K562 (cell line): Measurements from ENCODE around the gene DGCR8. TPM values are rescaled to one million over a fixed set of nuclear protein-coding genes. Genes with fewer than 3 reads are reported as not detected.

Source experiments
- BDP1 ChIP-seq: IDR thresholded peaks from 3 replicates; pipeline ENCODE4 v1.6.1; 2011; ENCODE audit not compliant: insufficient read length, insufficient read depth
- ESRRB ChIP-seq: fragments of 250-450 bp; sonication (Bioruptor Pico); IDR thresholded peaks from 2 replicates; pipeline ENCODE4 v1.5.0; 2020; ENCODE audit warnings: mild to moderate bottlenecking, moderate library complexity, borderline replicate concordance
- EZH2 ChIP-seq: IDR thresholded peaks from 2 replicates; pipeline ENCODE4 v1.6.1; 2012; ENCODE audit warnings: low read depth, mild to moderate bottlenecking, inconsistent platforms, low read length, borderline replicate concordance
- KLF10 ChIP-seq: fragments of 250-450 bp; sonication (Bioruptor Pico); IDR thresholded peaks from 2 replicates; pipeline ENCODE4 v1.6.1; 2021; ENCODE audit warnings: matching md5 sums
- L3MBTL2 ChIP-seq: fragments of 450-650 bp; IDR thresholded peaks from 2 replicates; pipeline ENCODE4 v1.6.1; 2016; ENCODE audit warnings: mild to moderate bottlenecking, moderate library complexity
- MLLT1 ChIP-seq, 2 experiments: fragments of 450-650 bp; IDR thresholded peaks; 2 replicates each; pipeline ENCODE4 v1.6.1; 2016
- MYC ChIP-seq, 2 experiments: fragments of 250-450 bp in 1 of 2; sonication (Bioruptor Pico) in 1 of 2; IDR thresholded peaks; 2 replicates each; pipeline versions ENCODE4 v1.5.1 to v1.6.1; 2012 to 2021; ENCODE audit warnings: low read depth in 2 of 2, borderline replicate concordance in 1 of 2, improper control_type of control experiment in 1 of 2, low read length in 1 of 2, mild to moderate bottlenecking in 1 of 2, moderate library complexity in 1 of 2
- REST ChIP-seq, 2 experiments: fragments of 450-650 bp; formaldehyde crosslinking in 1 of 2; IDR thresholded peaks; 2 replicates each; pipeline versions ENCODE4 v1.4.0 to v1.6.1; 2014 to 2020; ENCODE audit warnings: mild to moderate bottlenecking in 2 of 2, borderline replicate concordance in 1 of 2, low read depth in 1 of 2
- SIN3A ChIP-seq, 2 experiments: fragments of 150-350 bp in 1 of 2; IDR thresholded peaks; 2 replicates each; pipeline ENCODE4 v1.6.1; 2011 to 2016; ENCODE audit warnings: borderline replicate concordance in 2 of 2, low read depth in 2 of 2, low read length in 2 of 2, mild to moderate bottlenecking in 2 of 2, moderate library complexity in 2 of 2; ENCODE audit not compliant: control insufficient read depth in 1 of 2
- TRIM28 ChIP-seq: fragments of 450-650 bp; IDR thresholded peaks from 2 replicates; pipeline ENCODE4 v1.6.1; 2017
- WHSC1 ChIP-seq: IDR thresholded peaks from one replicate; pipeline ENCODE4 v1.6.1; 2012; ENCODE audit warnings: low read length, control low read depth, inconsistent platforms
- ZBTB5 ChIP-seq: fragments of 450-650 bp; IDR thresholded peaks from 2 replicates; pipeline ENCODE4 v1.6.1; 2017; ENCODE audit warnings: antibody characterized with exemption
- ZNF282 ChIP-seq: sonication (generic); formaldehyde crosslinking; IDR thresholded peaks from 2 replicates; pipeline ENCODE4 v1.8.1; 2023; ENCODE audit warnings: missing genetic modification reagents
- ZNF740 ChIP-seq, 3 experiments: fragments of 200-800 bp in 1 of 3; sonication (Bioruptor generic) in 1 of 3; sonication (generic) in 1 of 3; formaldehyde crosslinking in 1 of 3; IDR thresholded peaks; 2 replicates each; pipeline versions ENCODE4 v1.6.1 to v1.8.0; 2016 to 2022; ENCODE audit warnings: mild to moderate bottlenecking in 2 of 3, missing compliant biosample characterization in 2 of 3, missing genetic modification characterization in 2 of 3, missing genetic modification reagents in 1 of 3
- polyA plus RNA-seq, 8 experiments: library from polyadenylated mRNA; depleted of rRNA in 4 of 8; stranded (reverse) in 5 of 8; unstranded in 3 of 8; fragments of >200 nt; fragmentation: Nextera tagmentation in 2 of 8; fragmentation: Illumina TruSeq in 1 of 8; extraction: Ambion mirVana in 2 of 8; extraction: Trizol in 1 of 8; gene quantifications; 2 replicates each; pipeline versions ENCODE4 v1.2.1 to v1.2.3, GENCODE V29; 2011 to 2014; ENCODE audit warnings: inconsistent platforms in 1 of 8, missing spikeins in 1 of 8
- total RNA-seq, 7 experiments: library from RNA; depleted of rRNA in 6 of 7; stranded (reverse); fragments of >200 nt in 6 of 7; fragmentation: Illumina TruSeq in 2 of 7; extraction: Trizol in 2 of 7; gene quantifications; 2 replicates each; pipeline versions ENCODE4 v1.2.1 to v1.2.3, GENCODE V29; 2011 to 2021; ENCODE audit warnings: low replicate concordance in 1 of 7

DGCR8 gene
- total and polyA plus RNA-seq, 9 of the 15 experiments (the other 6 are each of a cell fraction or from before 2014, with no cell fraction given) = 5.9 to 144 (median 80.1) TPM

- TF ChIP-seq ZBTB5 = no peak
- no peak for TF ChIP-seq KLF10 (CRISPR knock-in tag)
- TF ChIP-seq BDP1 = no peak
- no peak for TF ChIP-seq MYC (IDR thresholded peaks at IDR 0.05; ENCODE audit: low read depth, low read length)
- TF ChIP-seq MYC (CRISPR knock-in tag; IDR thresholded peaks at IDR 0.05; ENCODE audit: borderline replicate concordance, low read depth) = peak; percentile 12; the same call in 1 of the 2 replicates
- no peak for TF ChIP-seq REST (IDR thresholded peaks at IDR 0.05; ENCODE audit: borderline replicate concordance)
- no peak for TF ChIP-seq REST (CRISPR knock-in tag; IDR thresholded peaks at IDR 0.05; ENCODE audit: low read depth)
- no peak for TF ChIP-seq ZNF282
- no peak for TF ChIP-seq SIN3A (IDR thresholded peaks at IDR 0.05; ENCODE audit: borderline replicate concordance in 2 of 2, control insufficient read depth in 1 of 2, low read depth in 2 of 2, low read length in 2 of 2)
- no peak for TF ChIP-seq TRIM28
- no peak for TF ChIP-seq WHSC1
- no peak for TF ChIP-seq ZNF740 (CRISPR knock-in tag; IDR thresholded peaks at IDR 0.05)
- no peak for TF ChIP-seq ZNF740 (tag; IDR thresholded peaks at IDR 0.05)
- TF ChIP-seq ESRRB = peak; percentile 36; the same call in 1 of the 2 replicates
- TF ChIP-seq MLLT1 (IDR thresholded peaks at IDR 0.05) = no peak
- TF ChIP-seq L3MBTL2 = peak; percentile 9; the same call in 1 of the 2 replicates
- TF ChIP-seq EZH2 = no peak
These were observed 52.7 kb downstream of the DGCR8 start (continued) for GRCh38 chr22:20132686-20133246.
